22Rv1 (cell line): ENCODE results near the gene EDC4.

ENCODE experiments used
- CTCF ChIP-seq: fragments of 450-650 bp; IDR thresholded peaks from 2 replicates; pipeline ENCODE4 v1.5.1; 2017; ENCODE audit warnings: mild to moderate bottlenecking
- ZFX ChIP-seq: fragments of 450-650 bp; IDR thresholded peaks from 2 replicates; pipeline ENCODE4 v1.6.1; 2017; ENCODE audit warnings: antibody characterized with exemption, borderline replicate concordance

GRCh38 chr16:67877064-67877463 is 4.2 kb downstream of the EDC4 start:
- TF ChIP-seq CTCF (no peak), ZFX (no peak)
